ENCODE results near the gene AGMO.

AGMO gene

DNA sequence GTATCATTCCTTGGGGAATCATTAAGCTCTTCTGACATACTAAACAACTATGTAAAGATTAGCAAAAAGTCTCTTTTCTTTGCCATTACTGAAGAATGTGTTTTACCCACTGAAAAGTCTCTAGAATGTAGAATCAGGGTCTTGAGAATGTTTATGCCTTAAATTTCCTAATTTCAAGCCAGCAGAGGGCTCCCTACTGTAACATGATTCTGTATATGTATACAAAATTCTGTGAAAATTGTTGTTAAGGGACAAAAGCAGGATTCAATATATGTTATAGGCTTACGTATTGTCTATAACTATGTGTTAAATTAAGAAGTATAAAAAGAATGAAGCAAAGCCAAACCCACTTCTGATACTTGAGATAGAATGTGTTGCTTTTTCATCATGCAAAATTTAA lies 362.3 kb downstream of the AGMO start:
- FAIRE-seq, result no peak

GRCh38 chr7:15197042-15197977 lies 364.5 kb downstream of the AGMO start:
- FAIRE-seq, result peak; percentile 8

DNA sequence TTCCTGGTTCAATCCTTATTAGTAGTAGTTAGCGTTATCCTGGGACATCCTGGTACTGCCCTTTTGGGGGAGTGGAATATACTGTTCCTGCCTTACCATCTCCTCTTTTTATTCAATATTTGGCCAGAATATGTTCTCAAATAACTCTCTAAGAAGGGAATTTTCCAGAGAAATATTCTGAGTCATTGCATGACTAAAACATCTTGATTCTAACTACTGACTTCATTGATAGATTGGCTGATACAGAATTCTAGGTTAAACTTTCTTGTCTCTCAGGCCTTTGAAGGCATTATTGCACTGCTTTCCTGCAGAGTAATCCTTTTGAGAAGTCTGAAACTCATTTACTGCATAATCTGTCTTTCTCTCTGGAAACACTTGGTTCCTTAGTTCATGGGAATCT lies 383.8 kb downstream of the AGMO start:
- no peak for FAIRE-seq

GRCh38 chr7:15176089-15176488 lies 385.7 kb downstream of the AGMO start:
- FAIRE-seq, result no peak

GRCh38 chr7:15175152-15175551 lies 386.7 kb downstream of the AGMO start:
- FAIRE-seq, result no peak

DNA sequence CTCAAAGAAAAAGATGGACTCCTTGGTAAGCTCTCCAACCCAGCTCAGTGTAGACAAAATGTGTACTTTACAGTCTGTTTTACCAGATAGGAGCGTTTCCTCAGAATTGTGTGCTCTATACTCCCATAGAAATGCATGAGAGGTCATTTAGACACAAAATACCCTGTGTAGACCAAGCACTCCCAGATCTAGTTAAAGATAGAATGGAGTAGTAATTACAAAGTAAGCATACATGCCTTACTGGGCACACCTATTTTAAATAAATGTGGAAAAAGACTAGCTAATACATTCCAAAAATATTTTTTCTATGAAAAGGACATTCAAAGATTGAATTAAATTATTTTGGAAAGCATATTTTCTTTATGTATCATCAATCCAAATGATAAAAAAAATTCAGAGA lies 387.3 kb downstream of the AGMO start:
- no peak for FAIRE-seq

DNA sequence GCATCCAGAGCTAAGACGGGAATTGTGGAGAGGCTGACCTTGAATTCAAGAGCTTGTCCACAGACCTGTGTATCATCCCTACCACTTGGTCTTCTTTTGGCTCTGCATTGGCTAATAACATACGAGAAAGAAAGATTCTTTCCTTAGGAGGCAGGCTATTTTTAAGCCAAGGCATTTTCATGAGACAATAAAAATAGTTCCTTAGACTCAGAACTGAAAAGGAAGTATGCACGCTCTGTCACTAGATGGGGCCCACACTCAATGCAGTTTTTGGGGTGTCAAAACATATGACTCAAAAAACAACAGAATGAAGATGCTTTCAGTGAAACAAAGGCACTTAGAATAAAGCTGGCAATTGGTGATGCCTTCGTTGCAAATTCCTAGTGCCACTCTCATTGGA lies 393.3 kb downstream of the AGMO start:
- FAIRE-seq, result no peak

DNA sequence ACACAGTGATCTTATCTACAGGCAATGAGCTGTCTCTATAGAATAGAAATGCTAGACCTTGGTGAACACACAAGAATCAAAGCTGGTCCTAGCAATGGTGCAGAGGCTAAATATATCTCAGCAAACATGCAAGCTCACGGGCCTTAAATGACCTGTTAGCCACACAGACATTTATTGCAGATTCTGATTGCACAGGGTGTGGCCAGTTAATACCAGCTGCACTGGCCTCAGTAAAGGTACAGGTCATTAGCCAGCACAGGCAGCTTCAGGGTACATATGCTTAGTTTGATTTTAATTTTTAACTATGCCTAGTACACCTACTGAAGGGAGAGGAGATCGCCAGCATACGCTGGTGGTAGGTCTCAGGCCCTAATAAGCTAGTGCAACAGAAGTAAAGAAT lies 393.9 kb downstream of the AGMO start:
- FAIRE-seq, result no peak

DNA sequence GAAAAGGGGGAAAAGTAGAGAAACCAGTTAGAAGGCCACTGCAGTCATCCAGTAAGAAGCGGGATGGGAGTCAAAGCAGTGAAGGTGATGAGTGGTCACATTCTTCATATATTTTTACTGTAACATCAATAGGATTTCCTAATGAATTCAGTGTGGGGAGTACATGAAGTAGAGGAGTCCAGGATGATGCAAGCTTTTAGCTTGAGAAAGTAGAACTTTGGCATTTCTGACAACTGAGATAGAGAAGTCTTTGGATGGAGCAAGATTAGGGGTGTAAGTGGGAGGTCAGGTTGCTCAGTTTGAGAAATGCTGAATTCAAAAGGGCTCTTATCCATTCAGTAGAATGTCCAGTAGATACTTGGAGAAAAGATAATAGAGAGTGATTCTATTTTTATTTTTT lies 395.2 kb downstream of the AGMO start:
- FAIRE-seq, result no peak

DNA sequence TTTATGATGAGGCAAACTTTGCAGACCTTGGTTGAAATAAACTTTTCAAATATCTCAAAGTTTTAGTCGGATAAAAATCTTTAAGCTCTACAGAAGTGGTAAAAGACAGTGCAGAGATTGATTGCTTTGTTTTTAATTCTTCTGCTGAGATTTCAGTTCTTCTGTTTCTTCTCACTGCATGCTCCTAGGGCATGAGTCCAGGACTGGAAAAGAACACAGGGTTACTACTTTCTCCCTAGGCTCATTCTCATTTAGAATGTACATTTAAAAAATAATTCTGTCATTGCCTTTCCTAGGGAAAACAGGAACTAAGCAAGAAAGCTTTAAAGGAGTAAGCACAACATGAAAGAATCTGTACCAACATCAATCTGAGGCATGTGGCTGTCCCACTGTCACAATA lies 402.6 kb downstream of the AGMO start:
- FAIRE-seq, result no peak

DNA sequence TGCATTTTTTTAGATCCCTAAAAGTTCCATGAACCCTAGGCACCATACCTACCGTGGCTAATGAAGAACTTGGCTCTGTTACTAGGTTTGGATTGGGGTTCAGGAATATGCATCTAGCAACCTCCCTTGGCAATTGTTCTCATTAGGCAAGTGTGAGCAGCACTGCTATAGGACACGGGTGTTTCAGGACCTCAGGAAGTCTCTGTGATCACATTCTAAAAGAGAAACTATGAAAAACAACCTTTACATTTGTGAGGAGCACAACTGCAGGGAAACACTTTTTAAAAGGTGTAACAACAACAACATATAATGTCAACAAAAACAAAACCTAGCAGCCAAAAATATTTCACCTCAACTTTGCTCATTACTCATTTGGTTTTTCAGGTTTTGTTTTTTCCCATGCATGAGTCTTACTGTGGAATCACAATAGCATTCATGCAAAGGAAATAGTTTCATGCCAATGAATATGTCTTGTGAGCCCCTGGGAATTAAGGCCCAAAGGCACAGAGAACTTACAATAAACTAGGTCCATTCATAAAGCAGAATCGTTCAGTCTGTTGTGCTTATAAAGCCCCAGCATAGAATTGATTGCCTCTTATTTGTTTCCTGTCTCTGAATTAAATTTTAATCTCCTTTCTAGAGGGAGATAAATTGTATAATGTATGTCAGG lies 403.5 kb downstream of the AGMO start:
- FAIRE-seq, result no peak

Measured in G401.6 (cell line).